SK-N-MC (cell line): Measurements from ENCODE around the gene SLC9A7.

Source experiments
- EZH2 ChIP-seq: fragments of 200-600 bp; sonication (generic); IDR thresholded peaks from one replicate; pipeline ENCODE4 v1.6.1; 2017; ENCODE audit warnings: antibody characterized with exemption
- POLR2AphosphoS5 ChIP-seq: IDR thresholded peaks from 2 replicates; pipeline ENCODE4 v1.6.1; 2012; ENCODE audit warnings: mild to moderate bottlenecking, low read depth, low read length, borderline replicate concordance

GRCh38 chrX:46733226-46733625 lies 25.7 kb downstream of the SLC9A7 start:
- TF ChIP-seq EZH2: no peak
- TF ChIP-seq POLR2AphosphoS5: no peak
